Amygdala (tissue), 56 donors: ENCODE measurements around the gene CASTOR1.

Source experiments
- DNase-seq, 56 donors: peaks; one replicate each; lab custom pipeline; 2025; lab: John Stamatoyannopoulos, UW

The CASTOR1 gene

DNA sequence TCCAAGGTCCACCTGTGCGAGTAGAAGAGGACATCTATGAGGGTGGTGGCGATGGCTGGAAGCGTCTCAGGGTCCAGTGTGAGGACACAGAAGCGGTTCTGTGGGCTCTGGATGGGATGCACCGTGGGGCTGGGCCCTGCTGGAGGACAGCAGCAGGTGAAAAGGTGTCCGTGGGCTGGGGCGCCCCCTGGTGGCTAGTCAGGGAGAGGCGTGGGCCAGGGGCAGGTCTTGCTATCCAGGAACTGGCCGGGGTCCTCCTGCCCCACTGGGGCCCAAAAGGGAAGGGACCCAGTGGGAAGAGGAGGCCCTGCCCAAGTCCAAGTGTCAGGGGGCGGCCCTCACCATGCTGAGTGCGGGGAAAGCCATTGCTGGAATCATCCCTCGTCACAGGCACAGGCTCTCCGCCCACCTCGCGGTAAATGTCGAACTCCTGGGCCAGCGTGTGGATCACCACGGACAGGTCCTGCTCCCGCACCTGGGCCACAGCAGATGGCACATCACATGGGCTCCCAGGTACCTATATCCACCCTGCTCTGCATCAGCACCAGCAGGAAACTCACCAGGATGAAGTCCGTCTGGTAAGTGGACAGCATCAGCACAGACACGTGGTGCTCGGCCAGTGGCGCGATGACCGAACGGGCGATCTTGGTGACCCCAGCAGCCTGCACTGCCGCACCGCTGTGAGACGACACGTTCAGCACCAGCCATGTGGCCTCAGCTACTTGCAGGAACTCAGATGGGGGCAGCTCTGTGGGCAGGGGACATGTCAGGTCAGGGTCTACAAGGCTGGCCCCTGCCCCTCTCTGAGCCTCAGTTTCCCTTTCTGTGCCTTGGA lies 2.3 kb downstream of the CASTOR1 start:
- DNase-seq: peak in 25 of 56 donors; percentile 8 to 64 (median 25)

DNA sequence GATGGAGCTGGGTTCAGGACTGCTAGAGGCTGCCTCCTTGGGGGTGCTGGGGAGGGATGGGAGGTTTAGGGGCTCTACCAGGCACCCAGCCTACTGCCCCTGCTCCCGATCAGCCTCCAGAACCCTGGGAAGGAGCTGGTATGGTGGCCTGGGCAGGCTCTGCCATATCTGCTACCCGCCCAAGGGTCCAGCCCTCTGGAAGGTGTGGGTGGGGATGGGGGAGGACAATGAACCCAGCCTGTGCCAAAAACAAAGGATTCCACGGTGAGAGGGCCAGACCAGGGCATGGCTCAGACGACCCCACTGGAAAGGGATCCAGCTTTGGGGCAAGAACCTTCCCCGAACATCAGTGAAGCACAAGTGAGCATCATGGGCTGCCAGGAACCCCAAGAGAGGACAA lies 3.0 kb downstream of the CASTOR1 start:
- DNase-seq: no peak

DNA sequence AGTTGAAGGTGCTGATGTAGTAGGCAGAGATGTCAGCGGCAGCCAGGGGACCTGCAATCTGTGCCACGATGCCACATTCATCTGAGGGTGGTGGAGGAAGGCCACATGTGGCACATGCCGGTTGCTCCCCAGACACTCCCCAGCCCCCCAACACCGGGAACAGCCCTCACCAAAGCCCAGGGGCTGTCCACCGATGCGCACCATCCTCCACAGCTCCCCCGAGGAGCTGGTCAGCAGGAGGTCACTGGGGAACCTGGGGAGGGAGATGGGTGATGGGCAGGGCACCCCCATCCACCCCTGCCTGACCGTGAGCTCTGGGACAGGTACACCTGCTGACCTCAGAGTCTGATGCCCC lies 3.5 kb downstream of the CASTOR1 start:
- DNase-seq: no peak

GRCh38 chr22:30285176-30285845 lies 4.0 kb downstream of the CASTOR1 start:
- no peak for DNase-seq

GRCh38 chr22:30284666-30285065 lies 4.6 kb downstream of the CASTOR1 start:
- no peak for DNase-seq

GRCh38 chr22:30284172-30284571 lies 5.1 kb downstream of the CASTOR1 start:
- no peak for DNase-seq

- no peak for DNase-seq
Measured at GRCh38 chr22:30283342-30283741, 6.0 kb downstream of the CASTOR1 start.

- no peak for DNase-seq
Measured at GRCh38 chr22:30282616-30283046, 6.7 kb downstream of the CASTOR1 start.

- no peak for DNase-seq
Measured at GRCh38 chr22:30280505-30280904, 8.8 kb downstream of the CASTOR1 start.

GRCh38 chr22:30279932-30280331 lies 9.4 kb downstream of the CASTOR1 start:
- DNase-seq: no peak

DNA sequence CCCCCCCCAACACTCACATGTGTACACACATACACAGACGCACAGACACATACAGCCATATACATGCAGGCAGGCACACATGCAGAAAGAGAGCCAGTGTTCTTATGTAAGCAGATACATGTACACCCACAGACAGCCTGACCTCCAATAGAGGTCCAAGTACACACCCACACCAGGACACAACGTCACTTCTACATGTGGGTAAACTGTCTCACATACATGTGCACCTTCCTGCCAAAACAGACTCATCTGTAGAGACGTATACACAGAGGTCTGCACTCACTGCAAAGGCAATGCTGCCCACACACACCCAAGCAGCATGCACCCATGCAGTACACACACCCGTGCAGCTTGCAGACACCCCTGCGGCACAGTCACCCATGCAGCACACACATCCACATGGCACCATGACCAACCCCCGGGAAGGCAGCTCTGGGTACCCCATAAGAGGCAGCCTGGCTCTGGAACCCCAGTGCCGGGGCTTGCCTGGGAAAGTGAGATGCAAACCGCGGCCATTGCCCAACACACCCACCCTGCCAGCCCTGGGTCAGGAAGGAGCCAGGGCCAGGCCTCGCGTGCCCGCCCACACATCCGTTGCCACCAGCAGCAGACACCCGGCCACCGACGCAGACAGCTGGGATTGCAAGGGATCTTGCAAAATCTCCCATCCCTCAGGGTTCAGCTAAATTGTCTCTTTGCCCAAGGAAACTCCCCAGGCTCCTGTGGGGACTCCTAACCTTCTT lies 10.1 kb downstream of the CASTOR1 start:
- peak in 16 of 56 donors; percentile 7 to 48 (median 22) for DNase-seq

GRCh38 chr22:30277547-30278344 lies 11.6 kb downstream of the CASTOR1 start:
- DNase-seq: peak in 20 of 56 donors; percentile 8 to 57 (median 34)

- no peak for DNase-seq
Measured at GRCh38 chr22:30276039-30276438, 13.3 kb downstream of the CASTOR1 start.

DNA sequence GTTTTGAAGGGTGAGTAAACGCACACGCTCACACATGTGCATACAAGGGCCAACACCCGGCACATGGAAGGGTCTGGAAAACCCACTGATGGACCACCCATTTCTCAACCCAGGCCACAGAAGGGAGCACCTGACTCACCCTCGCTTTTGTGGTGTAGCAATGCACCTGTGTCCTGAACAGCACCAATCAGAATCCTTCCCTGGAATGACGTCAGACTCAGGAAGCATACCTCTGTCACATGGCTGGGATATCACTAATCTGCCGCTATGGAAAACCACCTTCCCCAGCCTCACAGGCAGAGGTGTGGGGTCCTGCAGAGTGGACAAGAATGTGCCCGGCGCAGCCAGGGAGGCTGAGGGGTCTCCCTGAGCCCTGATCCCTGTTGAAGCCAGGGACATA lies 13.7 kb downstream of the CASTOR1 start:
- no peak for DNase-seq

DNA sequence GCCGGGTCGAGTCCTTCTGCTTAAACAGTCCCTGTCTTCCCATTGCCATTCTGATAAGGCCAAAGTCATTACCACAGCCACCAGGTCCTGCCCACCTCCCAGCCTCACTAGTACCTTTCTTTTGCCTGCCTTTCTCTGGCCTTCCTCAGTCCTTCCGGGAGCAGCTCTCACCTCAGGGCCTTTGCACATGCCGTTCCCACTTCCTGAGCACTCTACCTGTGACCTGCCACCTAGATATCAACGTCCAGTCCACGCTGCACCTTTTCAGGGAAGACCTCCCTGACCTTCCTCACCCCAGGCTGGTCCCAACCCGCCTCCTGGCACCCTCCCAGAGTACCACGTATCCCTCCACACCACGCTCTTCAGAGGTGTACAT lies 14.9 kb downstream of the CASTOR1 start:
- DNase-seq: no peak

DNA sequence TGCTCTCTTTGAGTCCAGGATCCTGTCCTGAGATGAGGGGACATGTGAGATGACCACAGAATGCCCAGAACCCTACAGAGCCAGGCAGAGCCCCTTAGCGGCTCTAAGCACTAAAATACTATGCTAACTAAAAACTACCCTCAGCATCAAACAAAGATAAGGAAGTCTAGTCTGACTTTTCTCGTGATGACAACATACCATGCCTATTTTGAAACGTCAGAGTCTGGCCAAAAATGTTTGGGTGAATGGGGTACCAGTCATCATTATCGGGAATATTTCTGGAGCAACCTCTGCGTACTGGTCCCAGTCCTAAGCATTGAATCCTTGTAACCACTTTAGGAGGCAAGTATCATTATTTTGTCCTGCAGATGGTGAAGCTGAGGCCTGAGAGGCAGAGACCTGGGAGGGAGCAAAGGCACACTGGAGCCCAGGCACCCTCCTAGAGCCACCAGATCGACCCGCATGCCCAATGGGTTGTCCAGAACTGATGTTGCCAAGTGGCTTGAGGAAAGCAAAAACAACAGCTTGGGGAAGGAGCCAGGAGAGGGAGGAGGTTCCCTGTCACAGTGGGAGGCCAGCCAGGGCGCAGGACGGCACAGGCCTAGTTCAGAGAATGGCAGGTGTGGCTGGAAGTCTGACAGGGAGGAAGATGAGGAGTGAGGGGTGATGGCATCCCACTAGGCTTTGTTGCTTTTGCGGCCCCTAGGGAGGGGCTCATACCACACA lies 15.4 kb downstream of the CASTOR1 start:
- peak in 3 of 56 donors; percentile 8 to 19 (median 18) for DNase-seq

DNA sequence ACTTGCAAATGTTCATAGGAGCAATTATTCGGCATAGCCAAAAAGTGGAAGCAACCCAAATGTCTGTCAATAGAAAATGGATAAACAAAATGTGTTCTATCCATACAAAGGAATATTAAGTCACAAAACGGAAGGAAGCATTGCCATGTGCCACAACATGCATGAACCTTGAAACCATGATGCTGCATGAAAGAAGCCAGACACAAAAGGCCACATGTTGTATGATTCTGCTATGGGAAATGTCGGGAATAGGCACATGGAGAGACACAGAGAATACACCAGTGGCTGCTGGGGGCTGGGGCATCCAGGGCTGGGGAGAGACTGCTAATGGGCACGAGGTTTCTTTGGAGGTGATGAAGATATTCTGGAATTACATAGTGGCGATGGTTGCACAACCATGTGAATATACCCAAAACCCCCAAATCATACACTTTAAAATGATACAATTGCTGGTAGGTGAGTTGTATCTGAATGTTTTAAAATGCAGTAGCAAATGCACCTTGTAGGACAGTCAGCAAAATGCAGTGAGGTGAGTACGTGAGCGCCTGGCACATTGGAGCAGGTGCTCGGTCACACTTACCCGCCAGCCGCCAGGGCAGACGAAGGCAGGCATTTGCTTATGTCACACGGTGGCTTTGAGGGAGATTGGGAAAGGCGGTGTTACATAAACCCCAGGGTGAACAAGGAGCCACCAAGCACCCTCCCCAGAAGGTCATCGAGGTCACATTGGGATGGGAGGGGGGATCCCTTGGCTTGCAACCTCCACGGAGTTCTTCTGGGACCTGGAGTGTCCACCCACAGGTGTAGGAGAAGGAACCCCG lies 16.3 kb downstream of the CASTOR1 start:
- DNase-seq: no peak

DNA sequence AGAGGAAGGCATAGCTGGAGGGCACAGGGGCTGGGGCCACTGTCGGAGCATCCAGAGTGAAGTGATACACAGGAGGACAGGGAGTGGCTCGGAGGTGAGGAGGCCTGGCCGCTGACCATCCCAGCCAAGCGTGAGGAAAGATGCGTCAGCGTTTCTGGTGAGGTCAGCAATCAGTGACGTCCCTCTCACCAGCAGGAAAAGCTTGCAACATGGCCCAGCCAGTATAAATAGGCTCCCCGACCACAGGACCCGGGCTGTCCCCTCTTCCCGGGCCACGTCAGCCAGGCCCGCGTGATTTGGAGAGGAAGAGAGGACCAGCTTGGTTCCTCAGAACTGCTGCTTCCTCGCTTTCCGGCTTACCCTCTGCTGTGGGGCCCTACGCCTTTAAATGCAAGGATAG lies 18.5 kb downstream of the CASTOR1 start:
- DNase-seq: peak in 40 of 56 donors; percentile 13 to 75 (median 38)

GRCh38 chr22:30268331-30268730 lies 21.0 kb downstream of the CASTOR1 start:
- DNase-seq: no peak
